Peyer's patch (tissue), 4 donors: ENCODE data around the gene MAX. TPM values are rescaled to one million over a fixed set of nuclear protein-coding genes. Genes with fewer than 3 reads are reported as not detected.

Experiments
- small RNA-seq, 2 donors: library from RNA; depleted of rRNA; stranded (forward); fragments of <200 nt; gene quantifications; one replicate each; pipeline ENCODE3, GENCODE V24; 2016
- total RNA-seq, 4 donors: library from RNA; depleted of rRNA; stranded (reverse); fragments of >200 nt; gene quantifications; one replicate each; pipeline ENCODE4 v1.1.0, GENCODE V29; 2016

The MAX gene
- total RNA-seq, 4 donors from 2014 or later, result 52.8 to 86.8 (median 74.2) TPM

Small RNA genes within 50 kb of the gene (small RNA-seq; reads per million reads assigned to genes)
- gene MIR4706 (0 reads per million in 2 donors), gene RNU2-14P (0.12 to 0.70 reads per million in 2 donors)

Other genes starting within 250 kb of the MAX start
- 1 to 10 TPM in 1 of 4 donors, under 1 TPM in 2, not detected in 1; 0.57 to 2.5 (median 0.94) TPM for gene SPTB, start 222.6 kb downstream of the MAX start, total RNA-seq
- 10 to 100 TPM; 51.2 to 72.3 (median 69.7) TPM for gene CHURC1, start 188.1 kb downstream of the MAX start, total RNA-seq
- 100 to 1,000 TPM; 115 to 286 (median 143) TPM for gene GPX2, start 159.8 kb downstream of the MAX start, total RNA-seq
- 10 to 100 TPM; 17.4 to 29.8 (median 22.4) TPM for gene RAB15, start 130.2 kb downstream of the MAX start, total RNA-seq
- 10 to 100 TPM; 11.9 to 25.6 (median 17.6) TPM for gene FNTB, start 115.6 kb downstream of the MAX start, total RNA-seq